Neutrophil (primary cell): Measurements from ENCODE around the gene CYB561D1.

Source experiments
- H3K27ac ChIP-seq: fragments of 200-600 bp; sonication (generic); 2 replicates; pipeline ENCODE4 v1.5.1; 2016; ENCODE audit warnings: mild to moderate bottlenecking, moderate library complexity
- H3K27me3 ChIP-seq: fragments of 200-600 bp; sonication (generic); 2 replicates; pipeline ENCODE4 v1.6.0; 2016; ENCODE audit warnings: mild to moderate bottlenecking
- H3K36me3 ChIP-seq: fragments of 200-600 bp; sonication (generic); 2 replicates; pipeline ENCODE4 v1.5.1; 2017
- H3K4me1 ChIP-seq, 2 experiments: fragments of 200-600 bp in 1 of 2; sonication (generic) in 1 of 2; 1 replicate in 1 of 2; 2 replicates in 1 of 2; pipeline versions ENCODE4 v1.5.1 to v1.6.1; 2013 to 2016; ENCODE audit warnings: low read depth in 1 of 2, low read length in 1 of 2, mild to moderate bottlenecking in 1 of 2, moderate library complexity in 1 of 2; ENCODE audit not compliant: control insufficient read depth in 1 of 2, insufficient read depth in 1 of 2
- H3K4me3 ChIP-seq, 2 experiments: fragments of 200-600 bp in 1 of 2; sonication (generic) in 1 of 2; 1 replicate in 1 of 2; 2 replicates in 1 of 2; pipeline ENCODE4 v1.5.1; 2013 to 2016; ENCODE audit warnings: low read depth in 1 of 2, low read length in 1 of 2, mild to moderate bottlenecking in 1 of 2, moderate library complexity in 1 of 2
- H3K9me3 ChIP-seq: fragments of 200-600 bp; sonication (generic); 2 replicates; pipeline ENCODE4 v1.5.1; 2016
- CTCF ChIP-seq: fragments of 200-600 bp; sonication (generic); IDR thresholded peaks from 2 replicates; pipeline ENCODE4 v1.5.1; 2016; ENCODE audit warnings: antibody characterized with exemption

The CYB561D1 gene

GRCh38 chr1:109521002-109521951 is 27.4 kb downstream of the CYB561D1 start:
- H3K27ac ChIP-seq, result no peak overlapping the region
- no peak overlapping the region for H3K4me3 ChIP-seq
- no peak for TF ChIP-seq CTCF
- no peaks in the 10 kb centered on the region for H3K9me3 ChIP-seq
- peaks cover 6% of the 10 kb centered on the region for H3K27me3 ChIP-seq
- H3K36me3 ChIP-seq, result no peaks in the 10 kb centered on the region
- no peaks in the 10 kb centered on the region for H3K4me1 ChIP-seq

- Histone ChIP-seq H3K36me3 (no peaks in the 10 kb centered on the region), H3K4me1 (no peaks in the 10 kb centered on the region), H3K9me3 (no peaks in the 10 kb centered on the region), H3K27me3 (peaks cover 6% of the 10 kb centered on the region), H3K27ac (no peak overlapping the region), H3K4me3 (no peak overlapping the region)
- TF ChIP-seq CTCF, result no peak
These were observed 28.1 kb downstream of the CYB561D1 start for GRCh38 chr1:109522026-109522425.

GRCh38 chr1:109523706-109524105 is 29.8 kb downstream of the CYB561D1 start:
- no peaks in the 10 kb centered on the region for H3K36me3 ChIP-seq
- no peak overlapping the region for H3K4me3 ChIP-seq
- H3K27ac ChIP-seq, result no peak overlapping the region
- H3K27me3 ChIP-seq, result peaks cover 6% of the 10 kb centered on the region
- no peak for TF ChIP-seq CTCF
- no peaks in the 10 kb centered on the region for H3K9me3 ChIP-seq
- H3K4me1 ChIP-seq, result no peaks in the 10 kb centered on the region

GRCh38 chr1:109527098-109527811 is 33.4 kb downstream of the CYB561D1 start:
- no peak overlapping the region for H3K4me3 ChIP-seq
- no peak for TF ChIP-seq CTCF
- no peaks in the 10 kb centered on the region for H3K9me3 ChIP-seq
- no peak overlapping the region for H3K27ac ChIP-seq
- H3K36me3 ChIP-seq, result no peaks in the 10 kb centered on the region
- no peaks in the 10 kb centered on the region for H3K27me3 ChIP-seq
- H3K4me1 ChIP-seq, result peaks cover 3% of the 10 kb centered on the region in 2 experiments

- Histone ChIP-seq H3K9me3 (no peaks in the 10 kb centered on the region), H3K27me3 (no peaks in the 10 kb centered on the region), H3K4me3 (no peak overlapping the region), H3K36me3 (no peaks in the 10 kb centered on the region), H3K27ac (no peak overlapping the region), H3K4me1 (peaks cover 9% of the 10 kb centered on the region in 2 experiments)
- no peak for TF ChIP-seq CTCF
These were observed 34.2 kb downstream of the CYB561D1 start for GRCh38 chr1:109527846-109528695.
